Measurements from ENCODE around the gene APOBEC3B.
A peak's percentile ranks its signal among the peaks of the same experiment; 100 is the strongest.
"Not testable (repeated sequence)": the region's sequence is repeated elsewhere in the genome, so short reads cannot be mapped to it uniquely, and the experiment has no call there.

APOBEC3B gene

DNA sequence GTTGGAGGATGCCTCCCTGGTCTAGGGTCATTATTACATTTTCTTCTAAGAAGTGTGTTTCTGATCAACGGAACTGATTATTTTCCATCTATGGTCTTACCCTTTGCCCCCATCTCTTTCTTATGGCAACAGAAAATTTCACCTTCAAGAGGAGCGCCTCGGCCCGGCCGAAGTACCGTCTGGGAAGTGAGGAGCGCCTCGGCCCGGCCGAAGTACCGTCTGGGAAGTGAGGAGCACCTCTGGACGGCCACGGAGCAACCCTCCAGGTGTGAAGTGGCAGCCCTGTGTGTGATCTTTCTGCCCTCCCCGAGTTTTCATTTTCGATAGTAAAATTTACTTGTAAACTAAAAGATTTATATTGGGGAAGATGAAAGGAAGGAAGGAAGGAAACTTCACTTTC lies 28.8 kb downstream of the APOBEC3B start:
- no peak for FAIRE-seq
- no peak for TF ChIP-seq POU2F2 (IDR thresholded peaks at IDR 0.05; ENCODE audit: low read depth, low read length)
- no peak for TF ChIP-seq POLR2AphosphoS5 (IDR thresholded peaks at IDR 0.05; ENCODE audit: low read depth, low read length)
- no peak for DNase-seq (ENCODE audit: insufficient read length, low spot score)

GRCh38 chr22:39012533-39013511 lies 30.7 kb downstream of the APOBEC3B start:
- FAIRE-seq = no peak

DNA sequence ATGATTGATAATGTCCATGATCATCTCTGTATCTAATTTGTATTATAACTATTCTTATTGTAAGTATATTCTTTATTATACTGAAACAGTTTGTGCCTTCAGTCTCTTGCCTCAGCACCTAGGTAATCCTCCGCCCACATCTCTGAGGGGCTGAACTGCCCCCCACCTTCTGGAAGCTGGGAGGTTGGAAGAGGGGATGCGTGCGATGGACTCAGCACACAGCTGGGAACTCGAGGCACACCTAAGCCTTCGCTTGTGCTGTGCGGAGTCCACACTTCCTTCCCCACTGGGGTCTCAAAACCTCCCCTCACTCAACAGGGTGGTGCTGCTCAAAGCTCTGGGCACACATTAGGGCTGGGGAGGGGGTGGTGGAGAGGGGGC lies 31.4 kb downstream of the APOBEC3B start:
- not testable (repeated sequence) for DNase-seq (ENCODE audit: insufficient read length, low spot score); FAIRE-seq

More at GRCh38 chr22:39012533-39013511, 30.7 kb downstream of the APOBEC3B start:
- no peak for DNase-seq (ENCODE audit: insufficient read length, low spot score)
- TF ChIP-seq SPI1 (IDR thresholded peaks at IDR 0.05; ENCODE audit: low read depth, low read length) (no peak), PAX5 (IDR thresholded peaks at IDR 0.05; ENCODE audit: insufficient read depth, low read length, severe bottlenecking) (no peak), POU2F2 (IDR thresholded peaks at IDR 0.05; ENCODE audit: low read depth, low read length) (no peak), POLR2A (IDR thresholded peaks at IDR 0.05; ENCODE audit: low read depth, low read length) (no peak), POLR2AphosphoS5 (IDR thresholded peaks at IDR 0.05; ENCODE audit: low read depth, low read length) (no peak), TAF1 (IDR thresholded peaks at IDR 0.05; ENCODE audit: low read depth, low read length) (no peak)

GRCh38 chr22:39013942-39014722 lies 32.0 kb downstream of the APOBEC3B start, which contains the start of gene APOBEC3C:
Gene APOBEC3C, plus strand, starts transcription at chr22:39014257. Its CDS starts 106 bp downstream, at chr22:39014363.
- TF ChIP-seq POU2F2 (IDR thresholded peaks at IDR 0.05; ENCODE audit: low read depth, low read length) (no peak), SPI1 (IDR thresholded peaks at IDR 0.05; ENCODE audit: low read depth, low read length) (0 out of 2 replicates have a peak, but pooled peaks have one; percentile 8), TAF1 (IDR thresholded peaks at IDR 0.05; ENCODE audit: low read depth, low read length) (peak; percentile 85), POLR2AphosphoS5 (IDR thresholded peaks at IDR 0.05; ENCODE audit: low read depth, low read length) (peak; percentile 80), POLR2A (IDR thresholded peaks at IDR 0.05; ENCODE audit: low read depth, low read length) (peak; percentile 84), PAX5 (IDR thresholded peaks at IDR 0.05; ENCODE audit: insufficient read depth, low read length, severe bottlenecking) (no peak)
- DNase-seq (ENCODE audit: insufficient read length, low spot score) = peak; percentile 75
- FAIRE-seq = peak; percentile 95

DNA sequence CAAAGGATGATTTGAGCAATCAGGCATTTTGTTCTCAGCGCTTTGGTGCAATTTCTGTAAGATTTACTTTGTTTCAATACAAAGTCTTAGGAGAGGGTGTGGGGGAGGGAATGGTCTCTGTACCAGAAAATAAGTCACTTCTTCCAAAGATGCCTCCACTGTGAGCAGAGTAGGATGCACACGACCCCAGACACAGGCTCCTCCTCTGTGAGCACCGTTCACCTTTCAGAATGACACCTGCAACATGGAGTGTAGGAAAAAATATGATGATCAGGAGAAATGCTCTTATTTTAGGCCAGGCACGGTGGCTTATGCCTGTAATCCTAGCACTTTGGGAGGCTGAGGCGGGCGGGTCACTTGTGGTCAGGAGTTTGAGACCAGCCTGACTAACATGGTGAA lies 32.6 kb downstream of the APOBEC3B start:
- FAIRE-seq; DNase-seq (ENCODE audit: insufficient read length, low spot score): not testable (repeated sequence)

DNA sequence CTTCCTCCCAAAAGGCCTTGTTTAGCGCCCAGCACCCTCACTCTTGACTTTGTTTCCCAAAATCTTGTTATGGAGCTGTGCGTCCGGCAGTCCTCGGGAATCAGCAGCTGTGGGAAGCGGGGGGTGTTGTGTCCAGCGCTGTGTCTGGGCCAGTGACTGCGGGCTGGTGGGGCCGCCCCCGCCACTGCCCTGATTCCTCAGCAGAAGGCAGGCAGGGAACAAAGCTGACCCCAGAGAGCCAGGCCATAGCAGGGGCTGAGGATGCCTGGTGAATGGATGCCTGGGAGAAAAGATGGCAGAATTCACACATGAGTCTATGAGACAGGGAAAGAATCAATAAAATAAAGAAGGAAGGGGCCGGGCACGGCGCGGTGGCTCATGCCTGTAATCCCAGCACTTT lies 34.4 kb downstream of the APOBEC3B start:
- FAIRE-seq (no peak), DNase-seq (ENCODE audit: insufficient read length, low spot score) (no peak)
- no peak for TF ChIP-seq POLR2A (IDR thresholded peaks at IDR 0.05; ENCODE audit: low read depth, low read length)
- no peak for TF ChIP-seq TAF1 (IDR thresholded peaks at IDR 0.05; ENCODE audit: low read depth, low read length)
- no peak for TF ChIP-seq POU2F2 (IDR thresholded peaks at IDR 0.05; ENCODE audit: low read depth, low read length)
- no peak for TF ChIP-seq PAX5 (IDR thresholded peaks at IDR 0.05; ENCODE audit: insufficient read depth, low read length, severe bottlenecking)
- no peak for TF ChIP-seq SPI1 (IDR thresholded peaks at IDR 0.05; ENCODE audit: low read depth, low read length)
- TF ChIP-seq POLR2AphosphoS5 (IDR thresholded peaks at IDR 0.05; ENCODE audit: low read depth, low read length) = no peak

DNA sequence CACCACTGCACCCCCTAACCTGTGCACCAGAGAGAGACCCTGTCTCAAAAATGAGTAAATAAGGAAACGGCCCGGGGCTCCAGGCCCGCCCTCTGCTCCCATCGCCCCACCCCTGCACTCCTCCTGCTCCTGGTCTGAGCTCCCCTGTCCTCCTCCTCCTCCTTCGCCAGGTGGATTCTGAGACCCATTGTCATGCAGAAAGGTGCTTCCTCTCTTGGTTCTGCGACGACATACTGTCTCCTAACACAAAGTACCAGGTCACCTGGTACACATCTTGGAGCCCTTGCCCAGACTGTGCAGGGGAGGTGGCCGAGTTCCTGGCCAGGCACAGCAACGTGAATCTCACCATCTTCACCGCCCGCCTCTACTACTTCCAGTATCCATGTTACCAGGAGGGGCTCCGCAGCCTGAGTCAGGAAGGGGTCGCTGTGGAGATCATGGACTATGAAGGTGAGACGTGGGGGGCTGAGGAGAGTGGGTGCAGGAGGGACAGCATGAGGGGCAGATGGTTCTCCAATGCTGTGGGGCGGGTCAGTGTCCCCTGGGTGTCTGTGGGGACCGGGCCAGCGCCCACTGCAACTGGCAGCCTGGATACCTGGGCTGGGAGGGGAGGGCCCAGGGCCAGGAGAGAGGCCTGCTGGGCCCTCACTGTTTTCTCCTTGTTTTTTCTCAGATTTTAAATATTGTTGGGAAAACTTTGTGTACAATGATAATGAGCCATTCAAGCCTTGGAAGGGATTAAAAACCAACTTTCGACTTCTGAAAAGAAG lies 35.6 kb downstream of the APOBEC3B start:
- TF ChIP-seq POLR2A (IDR thresholded peaks at IDR 0.05; ENCODE audit: low read depth, low read length) (no peak), POU2F2 (IDR thresholded peaks at IDR 0.05; ENCODE audit: low read depth, low read length) (no peak), POLR2AphosphoS5 (IDR thresholded peaks at IDR 0.05; ENCODE audit: low read depth, low read length) (no peak), TAF1 (IDR thresholded peaks at IDR 0.05; ENCODE audit: low read depth, low read length) (no peak), PAX5 (IDR thresholded peaks at IDR 0.05; ENCODE audit: insufficient read depth, low read length, severe bottlenecking) (no peak), SPI1 (IDR thresholded peaks at IDR 0.05; ENCODE audit: low read depth, low read length) (no peak)
- no peak for FAIRE-seq
- DNase-seq (ENCODE audit: insufficient read length, low spot score) = no peak

- peak; percentile 97 for TF ChIP-seq POU2F2 (IDR thresholded peaks at IDR 0.05; ENCODE audit: low read depth, low read length)
- DNase-seq (ENCODE audit: insufficient read length, low spot score) = not testable (repeated sequence)
- peak; percentile 88 for FAIRE-seq
Measured at GRCh38 chr22:39020021-39020651, 38.0 kb downstream of the APOBEC3B start.

GRCh38 chr22:39021552-39022250 lies 39.6 kb downstream of the APOBEC3B start:
- DNase-seq (ENCODE audit: insufficient read length, low spot score) = no peak
- peak; percentile 85 for FAIRE-seq
- TF ChIP-seq POLR2AphosphoS5 (IDR thresholded peaks at IDR 0.05; ENCODE audit: low read depth, low read length) (no peak), POU2F2 (IDR thresholded peaks at IDR 0.05; ENCODE audit: low read depth, low read length) (no peak), PAX5 (IDR thresholded peaks at IDR 0.05; ENCODE audit: insufficient read depth, low read length, severe bottlenecking) (no peak), SPI1 (IDR thresholded peaks at IDR 0.05; ENCODE audit: low read depth, low read length) (no peak), POLR2A (IDR thresholded peaks at IDR 0.05; ENCODE audit: low read depth, low read length) (no peak), TAF1 (IDR thresholded peaks at IDR 0.05; ENCODE audit: low read depth, low read length) (no peak)

All from GM12891 (cell line).